DMS153 treated with DMSO at 0.1 percent for 48 hours (cell line): ENCODE results near the gene SCN3A.

Source experiments
- DNase-seq: peaks from one replicate; lab custom pipeline; 2025; ENCODE audit not compliant: unreplicated experiment; lab: John Stamatoyannopoulos, UW

The SCN3A gene

GRCh38 chr2:165203689-165204559 is at the start of gene SCN3A:
TSS of gene SCN3A (minus strand) at chr2:165204050. CDS start at chr2:165176394, 27,656 bp downstream.
- peak; percentile 86 for DNase-seq

- no peak for DNase-seq
Measured at GRCh38 chr2:165253178-165253577, 49.3 kb upstream of the SCN3A start.

DNA sequence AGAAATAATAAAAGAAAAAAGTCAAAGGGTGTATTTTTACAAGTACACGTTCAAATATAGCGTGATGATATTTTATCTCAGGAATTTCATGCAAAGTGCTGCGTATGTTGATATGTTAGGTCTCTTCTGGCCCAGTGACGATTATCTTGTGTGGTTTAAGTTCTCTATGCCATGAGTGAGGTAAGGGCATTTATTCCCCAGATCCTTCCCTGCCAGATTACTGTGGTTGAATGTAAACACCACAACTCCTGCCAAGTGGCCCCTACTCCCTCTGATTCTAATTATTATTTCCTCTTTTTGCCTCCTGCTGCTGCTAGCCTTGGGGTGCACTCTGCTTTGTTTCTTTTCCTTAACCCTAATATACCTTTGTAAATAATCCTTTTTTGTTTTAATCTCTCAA is 47.5 kb upstream of the SCN3A start:
- no peak for DNase-seq

GRCh38 chr2:165248238-165248637 is 44.4 kb upstream of the SCN3A start:
- no peak for DNase-seq

GRCh38 chr2:165245081-165245793 is 41.4 kb upstream of the SCN3A start:
- DNase-seq, result no peak

GRCh38 chr2:165240916-165241315 is 37.1 kb upstream of the SCN3A start:
- no peak for DNase-seq

DNA sequence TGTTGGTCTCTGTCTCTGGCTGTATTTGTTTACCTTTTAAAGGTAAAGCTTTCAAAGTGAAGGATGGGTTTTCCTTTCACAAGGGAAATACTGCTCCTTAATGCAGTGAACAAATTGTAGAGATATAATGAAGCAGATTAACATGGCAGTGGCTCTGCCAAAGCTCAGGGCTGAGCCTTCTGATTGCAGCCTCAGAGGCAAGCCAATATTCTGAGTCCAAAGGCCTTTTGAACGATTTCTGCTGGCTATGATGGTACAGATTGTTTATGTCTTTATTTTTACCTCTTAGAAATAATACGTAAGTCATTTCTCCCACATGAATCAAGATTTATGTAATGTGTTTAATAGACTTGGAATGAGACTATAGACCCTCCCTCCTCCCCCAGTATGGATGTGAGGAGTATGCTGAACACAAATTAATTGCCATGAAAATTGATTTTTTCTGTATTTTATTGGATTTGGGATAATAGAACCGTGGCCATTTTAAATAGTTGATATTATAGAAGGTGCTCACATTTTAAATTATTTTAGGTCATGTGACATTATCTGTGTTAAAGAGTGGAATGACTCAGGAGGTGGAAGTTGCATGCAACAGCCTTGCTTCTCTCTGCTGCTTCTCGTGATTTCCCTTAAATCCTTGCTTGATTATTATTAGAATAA is 36.1 kb upstream of the SCN3A start:
- no peak for DNase-seq

DNA sequence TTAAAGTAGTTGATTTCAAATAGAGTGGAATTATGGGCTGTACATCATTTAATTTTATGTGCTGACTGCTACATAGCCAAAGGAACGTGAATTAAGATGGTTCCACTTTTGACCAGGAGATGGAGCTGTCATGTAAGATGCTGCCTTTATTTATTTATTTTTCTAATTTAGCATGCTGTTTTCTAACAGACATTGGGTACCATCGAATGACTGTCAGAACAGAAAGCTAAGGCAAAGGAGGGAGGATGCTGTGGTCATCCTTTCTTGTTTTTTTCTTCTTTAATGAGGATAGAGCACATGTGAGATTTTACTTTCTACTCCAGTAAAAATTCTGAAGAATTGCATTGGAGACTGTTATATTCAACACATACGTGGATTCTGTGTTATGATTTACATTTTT is 35.4 kb upstream of the SCN3A start, which contains the start of gene SCN2A:
TSS of gene SCN2A (plus strand) at position 185 of the 400 bp plus-strand sequence. CDS start 56,410 bp downstream, outside the sequence.
- peak; percentile 81 for DNase-seq

DNA sequence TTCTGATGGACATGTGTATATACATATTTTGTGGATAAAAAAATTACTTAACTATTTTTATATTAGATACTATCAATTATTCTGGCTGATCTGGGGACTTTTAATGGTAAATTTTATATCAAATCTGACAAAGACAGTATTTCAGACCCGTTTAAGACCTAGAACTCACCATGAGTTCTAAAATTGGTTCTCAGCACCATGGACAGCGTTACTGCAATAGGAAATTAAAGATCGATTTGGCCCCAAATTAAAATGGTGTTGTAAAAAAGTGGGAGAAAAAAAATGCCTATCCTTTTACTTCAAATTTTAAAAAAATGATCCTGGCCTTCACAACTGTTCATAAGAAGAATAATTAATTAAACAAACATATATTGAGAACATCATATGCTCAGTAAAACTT is 34.4 kb upstream of the SCN3A start:
- no peak for DNase-seq

GRCh38 chr2:165237056-165237455 is 33.2 kb upstream of the SCN3A start:
- no peak for DNase-seq

- DNase-seq, result no peak
Measured at GRCh38 chr2:165227571-165227970, 23.7 kb upstream of the SCN3A start.

GRCh38 chr2:165224941-165225340 is 21.1 kb upstream of the SCN3A start:
- DNase-seq, result no peak

DNA sequence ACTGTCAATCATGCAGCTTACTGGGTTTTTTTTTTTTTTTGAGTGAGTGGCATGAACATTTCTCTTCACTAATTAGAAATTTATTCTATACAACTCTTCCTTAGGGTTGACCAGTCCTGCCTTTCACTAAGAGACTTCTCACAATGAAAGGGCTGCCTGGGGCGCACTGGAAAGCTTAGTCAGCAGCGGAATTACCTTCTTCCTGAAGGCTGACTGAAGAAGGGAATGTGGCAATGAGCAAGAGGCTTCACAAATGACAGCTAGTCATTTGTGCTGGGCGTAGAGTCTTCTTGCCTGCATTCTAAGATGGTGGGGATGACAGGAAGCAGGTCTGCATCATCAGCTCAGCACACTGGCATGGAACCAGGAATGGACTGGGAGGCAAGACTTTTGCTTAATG is 15.6 kb upstream of the SCN3A start:
- no peak for DNase-seq

GRCh38 chr2:165214093-165214492 is 10.2 kb upstream of the SCN3A start:
- DNase-seq, result no peak

- DNase-seq, result no peak
Measured at GRCh38 chr2:165208094-165208493, 4.2 kb upstream of the SCN3A start.

GRCh38 chr2:165205865-165206264 is 2.0 kb upstream of the SCN3A start:
- no peak for DNase-seq

DNA sequence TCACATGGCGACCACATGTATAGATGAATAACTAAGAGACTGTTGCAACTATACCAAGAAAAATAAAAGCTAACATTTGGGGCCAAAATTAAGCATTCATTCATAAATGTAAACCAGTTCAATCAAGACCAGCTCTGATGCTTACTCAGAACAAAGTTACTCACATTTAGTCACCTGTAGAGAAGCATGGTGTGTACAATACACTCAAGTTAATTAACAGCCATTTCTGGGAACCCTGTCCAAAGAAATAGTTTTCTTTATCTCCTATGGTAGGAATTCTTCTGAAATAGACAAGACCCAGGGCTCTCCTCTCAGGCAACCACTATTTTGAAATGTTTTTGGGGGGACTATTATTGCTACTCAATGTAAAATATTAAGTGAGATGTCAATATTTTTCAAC is 1.6 kb downstream of the SCN3A start:
- no peak for DNase-seq

DNA sequence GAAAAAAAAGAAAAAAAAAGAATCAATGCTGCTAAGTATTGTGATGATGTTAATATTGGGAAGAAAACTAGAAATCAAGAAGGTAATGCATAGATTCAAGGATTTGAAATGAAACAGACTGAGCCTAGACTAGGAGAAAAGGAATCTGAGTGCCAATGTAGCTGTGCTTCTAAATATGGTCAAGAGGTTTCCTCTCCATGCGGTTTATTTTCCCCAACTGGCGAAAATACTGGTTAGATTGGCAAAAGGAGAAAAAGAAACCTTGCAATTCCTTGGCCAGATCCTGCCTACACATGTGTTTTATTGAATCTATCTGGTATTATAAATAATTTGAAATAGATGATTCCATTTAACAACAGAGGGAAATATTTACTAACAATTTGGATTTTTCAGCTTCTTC is 5.7 kb downstream of the SCN3A start:
- DNase-seq, result no peak

- DNase-seq, result no peak
Measured at GRCh38 chr2:165197346-165197745, 6.5 kb downstream of the SCN3A start.

DNA sequence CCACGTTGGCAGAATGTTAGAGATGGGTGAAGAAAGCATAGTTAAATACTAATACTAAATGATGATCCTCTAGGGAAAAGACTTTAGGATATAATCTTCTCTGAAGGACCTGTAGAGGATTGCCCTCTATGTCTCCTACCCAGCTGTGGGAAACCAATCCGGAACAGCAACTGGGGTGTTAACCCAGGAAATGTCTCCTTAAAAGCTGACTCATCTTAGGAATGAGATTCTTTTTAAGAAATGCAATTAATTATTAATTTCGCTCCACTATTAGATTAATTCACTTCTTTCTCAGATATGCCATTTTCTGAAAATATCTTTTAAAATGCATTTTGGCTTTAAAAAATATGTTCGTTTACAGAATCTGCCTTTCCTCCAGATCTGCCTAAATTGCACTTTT is 7.4 kb downstream of the SCN3A start:
- DNase-seq, result no peak

DNA sequence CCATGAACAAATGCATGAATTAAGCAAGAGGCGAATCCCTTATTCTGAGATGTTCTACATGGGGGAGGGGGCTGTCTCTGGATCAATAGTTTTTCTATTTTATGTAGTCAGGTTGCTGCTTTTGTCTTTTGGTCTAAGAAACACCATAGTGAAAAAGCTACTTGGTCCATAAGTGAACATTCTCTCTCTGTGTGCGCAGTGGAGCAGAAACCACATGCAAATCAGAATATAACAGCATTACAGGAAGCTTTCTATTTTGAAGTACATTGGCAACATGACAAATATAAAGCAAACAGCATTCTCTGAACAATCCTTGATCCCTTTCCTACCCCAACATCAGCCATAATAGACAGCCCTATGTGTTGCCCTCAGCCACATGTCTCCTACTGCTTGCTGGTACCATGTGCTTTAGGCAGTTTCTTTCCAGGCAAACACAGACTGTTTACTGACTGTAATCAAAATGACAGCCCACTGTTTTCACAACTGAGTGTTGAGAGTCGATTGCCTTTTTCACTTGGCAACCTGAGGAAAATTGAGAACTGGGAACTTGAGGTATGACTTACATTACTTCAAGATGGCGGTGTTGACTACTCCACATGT is 10.6 kb downstream of the SCN3A start:
- peak; percentile 97 for DNase-seq
